Erythroblast (primary cell): ENCODE data around the gene SUPT4H1.

ENCODE experiments used
- GATA1 ChIP-seq: IDR thresholded peaks from 2 replicates; pipeline ENCODE4 v1.6.1; 2011; ENCODE audit warnings: low read depth, mild to moderate bottlenecking, control low read depth, low read length, moderate library complexity
- POLR2A ChIP-seq: IDR thresholded peaks from 2 replicates; pipeline ENCODE4 v1.6.1; 2011; ENCODE audit warnings: mild to moderate bottlenecking, low read length

- TF ChIP-seq POLR2A (no peak), GATA1 (no peak)
Observed at GRCh38 chr17:58362368-58363014, 10.5 kb upstream of the SUPT4H1 start.
